SK-N-SH treated with all-trans-retinoic acid at 6 μM for 48 hours (cell line): ENCODE measurements around the gene JUND.

Experiments
- CSDC2 ChIP-seq: fragments of 250-450 bp; sonication (Bioruptor Pico); IDR thresholded peaks from 2 replicates; pipeline ENCODE4 v1.5.0; 2020; ENCODE audit warnings: mild to moderate bottlenecking, moderate library complexity
- ESRRG ChIP-seq: fragments of 250-450 bp; sonication (Bioruptor Pico); IDR thresholded peaks from 2 replicates; pipeline ENCODE4 v1.6.1; 2021; ENCODE audit warnings: mild to moderate bottlenecking
- ISL1 ChIP-seq: fragments of 250-450 bp; sonication (Bioruptor Pico); IDR thresholded peaks from 2 replicates; pipeline ENCODE4 v2.1.2; 2022; ENCODE audit warnings: mild to moderate bottlenecking, moderate library complexity
- PPARA ChIP-seq: fragments of 250-450 bp; sonication (Bioruptor Pico); IDR thresholded peaks from 2 replicates; pipeline ENCODE4 v1.5.0; 2020; ENCODE audit warnings: mild to moderate bottlenecking, borderline replicate concordance
- TSHZ2 ChIP-seq: fragments of 250-450 bp; sonication (Bioruptor Pico); IDR thresholded peaks from 2 replicates; pipeline ENCODE4 v1.5.0; 2020; ENCODE audit warnings: mild to moderate bottlenecking, moderate library complexity
- ZC3H10 ChIP-seq: fragments of 250-450 bp; sonication (Bioruptor Pico); IDR thresholded peaks from 2 replicates; pipeline ENCODE4 v1.5.1; 2021; ENCODE audit warnings: mild to moderate bottlenecking, moderate library complexity
- ZNF70 ChIP-seq: fragments of 450-650 bp; formaldehyde crosslinking; IDR thresholded peaks from 2 replicates; pipeline ENCODE4 v1.5.0; 2020; ENCODE audit warnings: mild to moderate bottlenecking, moderate library complexity
- TF ChIP-seq, protein P1 (sequence below): fragments of 250-450 bp; sonication (Bioruptor Pico); IDR thresholded peaks from 2 replicates; pipeline ENCODE4 v1.8.0; 2020; ENCODE audit warnings: mild to moderate bottlenecking, moderate library complexity, borderline replicate concordance
- TF ChIP-seq, protein P2 (sequence below): fragments of 250-450 bp; sonication (Bioruptor Pico); IDR thresholded peaks from 2 replicates; pipeline ENCODE4 v1.5.1; 2021; ENCODE audit warnings: mild to moderate bottlenecking, moderate library complexity

- TF ChIP-seq, protein P1, sequence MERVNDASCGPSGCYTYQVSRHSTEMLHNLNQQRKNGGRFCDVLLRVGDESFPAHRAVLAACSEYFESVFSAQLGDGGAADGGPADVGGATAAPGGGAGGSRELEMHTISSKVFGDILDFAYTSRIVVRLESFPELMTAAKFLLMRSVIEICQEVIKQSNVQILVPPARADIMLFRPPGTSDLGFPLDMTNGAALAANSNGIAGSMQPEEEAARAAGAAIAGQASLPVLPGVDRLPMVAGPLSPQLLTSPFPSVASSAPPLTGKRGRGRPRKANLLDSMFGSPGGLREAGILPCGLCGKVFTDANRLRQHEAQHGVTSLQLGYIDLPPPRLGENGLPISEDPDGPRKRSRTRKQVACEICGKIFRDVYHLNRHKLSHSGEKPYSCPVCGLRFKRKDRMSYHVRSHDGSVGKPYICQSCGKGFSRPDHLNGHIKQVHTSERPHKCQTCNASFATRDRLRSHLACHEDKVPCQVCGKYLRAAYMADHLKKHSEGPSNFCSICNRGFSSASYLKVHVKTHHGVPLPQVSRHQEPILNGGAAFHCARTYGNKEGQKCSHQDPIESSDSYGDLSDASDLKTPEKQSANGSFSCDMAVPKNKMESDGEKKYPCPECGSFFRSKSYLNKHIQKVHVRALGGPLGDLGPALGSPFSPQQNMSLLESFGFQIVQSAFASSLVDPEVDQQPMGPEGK: no peak
- TF ChIP-seq, protein P2, sequence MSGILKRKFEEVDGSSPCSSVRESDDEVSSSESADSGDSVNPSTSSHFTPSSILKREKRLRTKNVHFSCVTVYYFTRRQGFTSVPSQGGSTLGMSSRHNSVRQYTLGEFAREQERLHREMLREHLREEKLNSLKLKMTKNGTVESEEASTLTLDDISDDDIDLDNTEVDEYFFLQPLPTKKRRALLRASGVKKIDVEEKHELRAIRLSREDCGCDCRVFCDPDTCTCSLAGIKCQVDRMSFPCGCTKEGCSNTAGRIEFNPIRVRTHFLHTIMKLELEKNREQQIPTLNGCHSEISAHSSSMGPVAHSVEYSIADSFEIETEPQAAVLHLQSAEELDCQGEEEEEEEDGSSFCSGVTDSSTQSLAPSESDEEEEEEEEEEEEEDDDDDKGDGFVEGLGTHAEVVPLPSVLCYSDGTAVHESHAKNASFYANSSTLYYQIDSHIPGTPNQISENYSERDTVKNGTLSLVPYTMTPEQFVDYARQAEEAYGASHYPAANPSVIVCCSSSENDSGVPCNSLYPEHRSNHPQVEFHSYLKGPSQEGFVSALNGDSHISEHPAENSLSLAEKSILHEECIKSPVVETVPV (CRISPR knock-in tag): no peak
- no peak for TF ChIP-seq PPARA (CRISPR knock-in tag)
- TF ChIP-seq ZC3H10 (CRISPR knock-in tag): no peak
- no peak for TF ChIP-seq CSDC2 (CRISPR knock-in tag)
- no peak for TF ChIP-seq ESRRG (CRISPR knock-in tag)
- TF ChIP-seq TSHZ2 (CRISPR knock-in tag): no peak
- no peak for TF ChIP-seq ZNF70
- no peak for TF ChIP-seq ISL1 (CRISPR knock-in tag)
Measured at GRCh38 chr19:18249834-18250233, 31.6 kb downstream of the JUND start.
